ENCODE data around the gene P2RX7.
"Not testable (repeated sequence)": the region's sequence is repeated elsewhere in the genome, so short reads cannot be mapped to it uniquely, and the experiment has no call there.

The P2RX7 gene

DNA sequence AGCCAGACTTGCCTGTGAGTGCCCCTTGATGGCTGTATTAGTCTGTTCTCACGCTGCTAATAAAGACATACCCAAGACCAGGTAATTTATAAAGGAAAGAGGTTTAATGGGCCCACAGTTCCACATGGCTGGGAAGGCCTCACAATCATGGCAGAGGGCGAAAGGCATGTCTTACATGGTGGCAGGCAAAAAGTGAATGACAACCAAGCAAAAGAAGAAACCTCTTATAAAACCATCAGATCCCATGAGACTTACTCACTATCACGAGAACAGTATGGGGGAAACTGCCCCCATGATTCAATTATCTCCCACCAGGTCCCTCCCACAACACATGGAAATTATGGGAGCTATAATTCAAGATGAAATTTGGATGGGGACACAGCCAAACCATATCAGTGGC, 16.6 kb downstream of the P2RX7 start:
- H3K9me3 ChIP-seq (ENCODE audit: control insufficient read depth, low read length); H3K9ac ChIP-seq (ENCODE audit: low read length); H3K4me3 ChIP-seq (ENCODE audit: low read length); H3K27me3 ChIP-seq (ENCODE audit: control insufficient read depth, insufficient read depth, low read length); H3K36me3 ChIP-seq (ENCODE audit: control insufficient read depth, insufficient read depth, low read length); H3K4me1 ChIP-seq (ENCODE audit: control insufficient read depth, insufficient read depth, low read length): not testable (repeated sequence)

DNA sequence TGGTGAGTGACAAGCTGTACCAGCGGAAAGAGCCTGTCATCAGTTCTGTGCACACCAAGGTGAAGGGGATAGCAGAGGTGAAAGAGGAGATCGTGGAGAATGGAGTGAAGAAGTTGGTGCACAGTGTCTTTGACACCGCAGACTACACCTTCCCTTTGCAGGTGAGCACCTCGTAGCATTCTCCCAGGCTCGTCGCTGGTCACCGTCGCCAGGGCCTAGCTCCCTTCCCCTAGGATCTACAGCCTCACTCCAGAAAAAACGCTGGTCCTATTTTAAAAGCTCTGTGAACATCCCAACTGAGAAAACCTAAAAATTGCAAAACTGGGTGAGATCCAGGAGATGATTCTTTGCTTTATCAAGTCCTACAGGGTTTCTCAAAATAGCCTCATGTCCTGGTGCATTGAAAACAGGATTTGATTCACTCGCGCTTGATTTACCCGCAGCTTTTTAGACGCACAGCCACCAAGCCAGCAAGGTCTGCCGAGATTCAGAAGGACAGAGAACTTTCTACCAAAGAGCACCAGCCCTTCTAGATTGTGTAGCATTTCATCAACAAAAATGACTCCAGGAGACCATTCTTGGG, 22.2 kb downstream of the P2RX7 start:
- Histone ChIP-seq H3K36me3 (ENCODE audit: control insufficient read depth, insufficient read depth, low read length) (no peaks in the 10 kb centered on the region), H3K9ac (ENCODE audit: low read length) (no peak overlapping the region), H3K27me3 (ENCODE audit: control insufficient read depth, insufficient read depth, low read length) (no peaks in the 10 kb centered on the region), H3K9me3 (ENCODE audit: control insufficient read depth, low read length) (no peaks in the 10 kb centered on the region), H3K4me1 (ENCODE audit: control insufficient read depth, insufficient read depth, low read length) (no peaks in the 10 kb centered on the region), H3K4me3 (ENCODE audit: low read length) (no peak overlapping the region)

DNA sequence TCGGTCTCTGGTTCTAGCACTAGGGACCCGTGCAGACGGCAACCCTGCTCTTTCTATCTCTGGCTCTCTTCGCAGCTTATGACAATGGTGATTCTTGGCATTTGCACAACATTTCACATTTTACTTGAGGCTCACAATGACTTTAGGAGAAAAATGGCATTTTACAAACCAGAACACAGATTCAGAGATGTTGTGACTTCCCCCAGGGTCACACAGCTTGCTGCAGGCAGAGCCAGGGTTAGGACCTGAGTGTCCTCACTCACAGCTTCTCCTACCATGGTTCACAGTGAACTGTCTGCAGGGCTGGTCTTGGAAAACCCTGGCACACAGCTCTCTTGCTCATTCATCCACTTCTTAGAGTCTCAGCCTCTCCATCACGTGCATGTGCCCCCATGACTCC, 23.7 kb downstream of the P2RX7 start:
- Histone ChIP-seq H3K4me1 (ENCODE audit: control insufficient read depth, insufficient read depth, low read length) (no peaks in the 10 kb centered on the region), H3K36me3 (ENCODE audit: control insufficient read depth, insufficient read depth, low read length) (no peaks in the 10 kb centered on the region)

DNA sequence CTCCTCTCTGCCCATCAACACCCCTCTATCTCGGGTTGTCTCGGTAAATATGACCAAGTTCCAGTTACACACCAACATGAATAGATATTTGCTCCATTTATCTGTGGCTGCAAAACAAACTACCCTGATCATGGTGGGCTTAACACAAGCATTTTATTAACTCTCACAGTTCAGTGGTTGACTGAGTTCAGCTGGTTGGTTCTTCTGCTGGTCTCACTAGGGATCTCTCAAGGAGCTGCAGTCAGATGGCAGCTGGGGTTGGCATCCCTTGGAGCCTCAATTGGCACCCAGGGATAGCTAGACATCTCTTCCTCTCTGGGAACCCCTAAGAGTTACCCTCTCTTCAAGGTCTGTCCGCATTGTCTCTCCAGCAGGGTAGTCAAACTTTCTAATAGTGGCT, 25.4 kb downstream of the P2RX7 start:
- Histone ChIP-seq H3K27me3 (ENCODE audit: control insufficient read depth, insufficient read depth, low read length) (no peaks in the 10 kb centered on the region), H3K9me3 (ENCODE audit: control insufficient read depth, low read length) (no peaks in the 10 kb centered on the region), H3K36me3 (ENCODE audit: control insufficient read depth, insufficient read depth, low read length) (no peaks in the 10 kb centered on the region), H3K4me1 (ENCODE audit: control insufficient read depth, insufficient read depth, low read length) (no peaks in the 10 kb centered on the region), H3K4me3 (ENCODE audit: low read length) (no peak overlapping the region), H3K9ac (ENCODE audit: low read length) (no peak overlapping the region)

More for the DNA sequence above, 23.7 kb downstream of the P2RX7 start:
- Histone ChIP-seq H3K9me3 (ENCODE audit: control insufficient read depth, low read length) (no peaks in the 10 kb centered on the region), H3K9ac (ENCODE audit: low read length) (no peak overlapping the region), H3K4me3 (ENCODE audit: low read length) (no peak overlapping the region), H3K27me3 (ENCODE audit: control insufficient read depth, insufficient read depth, low read length) (no peaks in the 10 kb centered on the region)

DNA sequence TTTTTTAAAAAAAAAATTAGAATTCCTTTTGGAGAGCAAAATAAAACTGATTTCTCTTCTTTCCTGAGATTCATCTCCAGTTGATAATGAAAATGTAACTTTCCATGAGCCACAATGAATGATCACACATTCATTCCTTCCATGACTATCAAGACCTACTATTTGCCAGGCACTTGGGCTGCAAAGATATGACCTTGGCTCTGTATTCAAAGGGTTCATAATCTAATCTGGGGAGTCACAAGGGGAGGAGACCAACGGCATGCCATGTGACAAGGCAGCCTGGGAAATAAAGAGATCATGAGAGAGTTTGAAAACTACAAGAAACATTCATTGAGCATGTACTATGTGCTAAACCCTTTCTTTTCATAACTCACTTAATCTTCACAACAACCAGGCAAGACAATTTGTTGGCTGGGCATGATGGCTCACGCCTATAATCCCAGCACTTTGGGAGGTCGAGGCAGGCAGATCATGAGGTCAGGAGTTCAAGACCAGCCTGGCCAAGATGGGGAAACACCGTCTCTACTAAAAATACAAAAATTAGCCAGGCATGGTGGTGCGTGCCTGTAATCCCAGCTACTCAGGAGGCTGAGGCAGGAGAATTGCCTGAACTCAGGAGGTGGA, 26.2 kb downstream of the P2RX7 start:
- not testable (repeated sequence) for H3K9ac ChIP-seq (ENCODE audit: low read length); H3K4me1 ChIP-seq (ENCODE audit: control insufficient read depth, insufficient read depth, low read length); H3K36me3 ChIP-seq (ENCODE audit: control insufficient read depth, insufficient read depth, low read length); H3K9me3 ChIP-seq (ENCODE audit: control insufficient read depth, low read length); H3K27me3 ChIP-seq (ENCODE audit: control insufficient read depth, insufficient read depth, low read length); H3K4me3 ChIP-seq (ENCODE audit: low read length)

DNA sequence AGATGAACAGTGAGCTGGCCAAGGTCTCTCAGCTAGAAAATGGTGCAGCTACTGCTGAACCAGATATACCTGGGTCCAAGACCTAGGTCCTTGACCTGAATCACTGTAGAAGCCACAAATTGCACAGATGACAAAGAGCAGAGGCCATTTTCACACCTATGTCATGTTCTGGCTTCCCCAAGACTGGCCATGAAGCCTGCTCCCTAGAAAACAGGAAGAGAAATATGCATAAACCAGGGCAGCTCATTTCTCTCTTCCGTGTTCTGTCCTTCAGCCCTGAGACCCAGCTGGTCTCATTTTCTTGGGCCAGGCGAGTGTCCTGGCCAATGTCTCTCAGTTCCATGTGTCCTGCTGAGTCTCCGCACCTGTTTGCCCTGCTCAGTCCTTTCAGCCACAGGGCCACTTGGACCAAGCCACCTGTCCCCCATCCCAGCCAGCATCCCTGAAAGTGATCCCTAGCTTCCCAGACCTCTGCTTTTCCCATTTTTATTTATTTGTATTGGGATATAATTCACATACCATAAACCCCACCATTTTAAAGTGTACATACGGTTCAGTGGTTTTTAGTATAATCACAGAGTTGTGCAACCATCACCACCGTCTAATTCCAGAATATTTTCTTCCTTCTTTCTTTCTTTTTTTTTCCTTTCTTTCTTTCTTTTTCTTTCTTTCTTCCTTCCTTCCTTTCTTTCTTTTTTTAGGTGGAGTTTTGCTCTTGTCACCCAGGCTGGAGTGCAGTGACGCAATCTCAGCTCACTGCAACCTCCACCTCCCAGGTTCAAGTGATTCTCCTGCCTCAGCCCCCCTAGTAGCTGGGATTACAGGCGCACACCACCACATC, 27.0 kb downstream of the P2RX7 start:
- Histone ChIP-seq H3K9me3 (ENCODE audit: control insufficient read depth, low read length) (no peaks in the 10 kb centered on the region), H3K4me1 (ENCODE audit: control insufficient read depth, insufficient read depth, low read length) (no peaks in the 10 kb centered on the region)

DNA sequence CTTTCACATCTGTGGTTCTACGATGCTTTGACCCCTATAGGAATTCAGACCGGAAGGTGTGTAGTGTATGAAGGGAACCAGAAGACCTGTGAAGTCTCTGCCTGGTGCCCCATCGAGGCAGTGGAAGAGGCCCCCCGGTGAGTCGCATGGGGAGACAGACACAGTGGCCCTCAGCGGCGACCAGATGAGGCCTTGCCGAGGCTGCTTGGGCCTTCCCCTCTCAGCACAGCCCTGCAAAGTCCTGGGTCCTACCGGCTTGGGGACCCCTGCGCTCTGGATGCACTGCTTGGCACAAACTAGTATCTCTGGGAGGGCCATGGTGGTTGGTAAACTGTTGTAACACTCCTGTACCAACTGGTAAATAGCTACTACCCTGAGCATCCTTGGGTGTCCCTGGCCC, 29.7 kb downstream of the P2RX7 start:
- H3K27me3 ChIP-seq (ENCODE audit: control insufficient read depth, insufficient read depth, low read length) = no peaks in the 10 kb centered on the region
- H3K36me3 ChIP-seq (ENCODE audit: control insufficient read depth, insufficient read depth, low read length) = no peaks in the 10 kb centered on the region
- H3K9ac ChIP-seq (ENCODE audit: low read length) = no peak overlapping the region
- no peaks in the 10 kb centered on the region for H3K9me3 ChIP-seq (ENCODE audit: control insufficient read depth, low read length)
- H3K4me1 ChIP-seq (ENCODE audit: control insufficient read depth, insufficient read depth, low read length) = peaks cover 6% of the 10 kb centered on the region
- H3K4me3 ChIP-seq (ENCODE audit: low read length) = no peak overlapping the region

More for the DNA sequence above, 27.0 kb downstream of the P2RX7 start:
- no peak overlapping the region for H3K4me3 ChIP-seq (ENCODE audit: low read length)
- no peaks in the 10 kb centered on the region for H3K36me3 ChIP-seq (ENCODE audit: control insufficient read depth, insufficient read depth, low read length)
- H3K27me3 ChIP-seq (ENCODE audit: control insufficient read depth, insufficient read depth, low read length) = no peaks in the 10 kb centered on the region
- H3K9ac ChIP-seq (ENCODE audit: low read length) = no peak overlapping the region

DNA sequence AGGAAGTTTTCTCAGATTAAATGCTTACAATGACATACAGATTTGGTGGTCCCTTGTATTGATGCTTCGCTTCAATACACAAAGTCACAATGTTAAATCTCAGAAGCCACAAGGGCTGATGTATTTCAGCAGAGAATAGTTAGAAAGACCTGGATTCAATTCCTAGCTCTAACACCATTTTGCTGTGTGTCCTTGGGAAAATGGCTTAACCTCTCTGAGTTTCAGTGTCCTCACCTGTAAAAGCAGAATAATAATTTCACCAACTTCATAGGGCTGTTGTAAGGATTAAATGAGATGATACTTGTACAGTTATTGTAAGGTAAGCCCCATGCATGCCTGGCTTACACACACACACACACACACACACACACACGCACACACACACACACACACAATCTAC, 30.3 kb downstream of the P2RX7 start:
- H3K27me3 ChIP-seq (ENCODE audit: control insufficient read depth, insufficient read depth, low read length) = no peaks in the 10 kb centered on the region
- H3K9me3 ChIP-seq (ENCODE audit: control insufficient read depth, low read length) = no peaks in the 10 kb centered on the region
- peaks cover 6% of the 10 kb centered on the region for H3K4me1 ChIP-seq (ENCODE audit: control insufficient read depth, insufficient read depth, low read length)
- no peaks in the 10 kb centered on the region for H3K36me3 ChIP-seq (ENCODE audit: control insufficient read depth, insufficient read depth, low read length)
- no peak overlapping the region for H3K9ac ChIP-seq (ENCODE audit: low read length)
- no peak overlapping the region for H3K4me3 ChIP-seq (ENCODE audit: low read length)

DNA sequence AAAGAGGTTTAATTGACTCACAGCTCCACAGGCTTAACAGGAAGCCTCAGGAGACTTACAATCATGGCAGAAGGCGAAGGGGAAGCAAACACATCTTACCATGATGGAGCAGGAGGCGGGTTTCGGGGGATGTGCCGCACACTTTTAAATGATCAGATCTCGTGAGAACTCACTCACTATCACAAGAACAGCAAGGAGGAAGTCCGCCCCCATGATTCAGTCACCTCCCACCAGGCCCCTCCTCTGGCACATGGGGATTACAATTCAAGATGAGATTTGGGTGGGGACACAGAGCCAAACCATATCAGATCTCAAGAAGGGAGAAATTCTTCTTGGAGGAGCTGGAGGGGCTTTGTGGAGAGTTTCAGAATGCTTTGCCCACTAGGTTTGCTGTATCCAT, 32.2 kb downstream of the P2RX7 start:
- not testable (repeated sequence) for H3K9me3 ChIP-seq (ENCODE audit: control insufficient read depth, low read length); H3K4me3 ChIP-seq (ENCODE audit: low read length); H3K36me3 ChIP-seq (ENCODE audit: control insufficient read depth, insufficient read depth, low read length); H3K27me3 ChIP-seq (ENCODE audit: control insufficient read depth, insufficient read depth, low read length); H3K9ac ChIP-seq (ENCODE audit: low read length); H3K4me1 ChIP-seq (ENCODE audit: control insufficient read depth, insufficient read depth, low read length)

DNA sequence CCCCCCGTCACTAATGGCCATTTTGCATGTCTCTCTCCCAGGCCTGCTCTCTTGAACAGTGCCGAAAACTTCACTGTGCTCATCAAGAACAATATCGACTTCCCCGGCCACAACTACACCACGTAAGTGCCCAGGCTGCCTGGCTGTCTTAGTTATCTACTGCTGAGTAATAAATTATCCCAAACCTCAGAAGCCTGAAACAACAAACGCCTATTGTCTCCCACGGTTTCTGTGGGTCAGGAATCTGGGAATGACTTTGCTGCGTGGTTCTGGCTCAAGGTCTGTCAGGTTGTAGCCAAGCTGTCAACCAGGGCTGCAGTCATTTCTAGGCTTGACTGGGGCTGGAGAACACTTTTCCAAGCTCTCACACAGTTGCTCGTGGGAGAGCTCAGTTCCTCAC, 32.6 kb downstream of the P2RX7 start:
- H3K36me3 ChIP-seq (ENCODE audit: control insufficient read depth, insufficient read depth, low read length) = no peaks in the 10 kb centered on the region
- no peaks in the 10 kb centered on the region for H3K27me3 ChIP-seq (ENCODE audit: control insufficient read depth, insufficient read depth, low read length)
- H3K9me3 ChIP-seq (ENCODE audit: control insufficient read depth, low read length) = no peaks in the 10 kb centered on the region
- no peak overlapping the region for H3K4me3 ChIP-seq (ENCODE audit: low read length)
- H3K9ac ChIP-seq (ENCODE audit: low read length) = no peak overlapping the region
- H3K4me1 ChIP-seq (ENCODE audit: control insufficient read depth, insufficient read depth, low read length) = peaks cover 6% of the 10 kb centered on the region

DNA sequence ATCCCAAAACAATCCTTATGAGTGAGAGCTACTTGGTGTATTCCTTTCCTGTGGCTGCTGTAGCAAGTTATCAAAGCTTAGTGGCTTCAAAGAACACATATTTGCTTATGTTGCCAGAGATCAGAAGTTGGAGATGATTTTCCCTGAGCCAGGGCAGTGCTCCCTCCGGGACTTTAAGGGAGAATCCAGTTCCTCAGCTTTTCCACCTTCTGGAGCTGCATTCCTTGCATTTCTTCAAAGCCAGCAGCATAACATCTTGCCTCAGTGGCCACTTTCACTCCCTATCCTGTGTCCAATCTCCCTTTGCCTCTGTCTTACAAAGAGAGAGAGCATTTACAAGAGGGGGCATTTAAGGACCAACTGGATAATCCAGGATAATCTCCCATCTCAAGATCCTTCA, 33.7 kb downstream of the P2RX7 start:
- Histone ChIP-seq H3K4me3 (ENCODE audit: low read length) (no peak overlapping the region), H3K36me3 (ENCODE audit: control insufficient read depth, insufficient read depth, low read length) (no peaks in the 10 kb centered on the region), H3K4me1 (ENCODE audit: control insufficient read depth, insufficient read depth, low read length) (peaks cover 6% of the 10 kb centered on the region), H3K9ac (ENCODE audit: low read length) (no peak overlapping the region), H3K27me3 (ENCODE audit: control insufficient read depth, insufficient read depth, low read length) (no peaks in the 10 kb centered on the region), H3K9me3 (ENCODE audit: control insufficient read depth, low read length) (no peaks in the 10 kb centered on the region)

DNA sequence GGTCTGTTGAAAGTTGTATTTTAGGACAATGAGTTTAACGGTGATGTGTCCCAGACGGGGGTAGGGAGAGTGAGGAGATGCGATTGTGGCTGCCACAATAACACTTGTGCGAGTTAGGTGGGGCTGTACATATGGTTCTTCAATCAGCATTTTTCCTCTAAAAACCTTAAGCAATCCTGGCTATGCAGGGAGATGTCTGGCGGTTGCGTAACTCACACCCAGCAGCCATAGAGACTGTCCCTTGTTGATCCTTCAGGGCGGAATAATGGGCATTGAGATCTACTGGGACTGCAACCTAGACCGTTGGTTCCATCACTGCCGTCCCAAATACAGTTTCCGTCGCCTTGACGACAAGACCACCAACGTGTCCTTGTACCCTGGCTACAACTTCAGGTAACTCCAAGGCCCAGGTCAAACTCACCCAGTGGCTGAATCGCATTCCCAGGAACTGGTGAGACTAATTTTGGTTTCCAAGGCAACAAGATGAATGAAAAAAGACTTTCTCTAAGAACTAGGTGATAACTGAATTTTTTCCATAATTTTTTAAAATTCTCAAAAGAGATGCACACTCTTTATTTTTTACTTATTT, 34.6 kb downstream of the P2RX7 start:
- H3K4me3 ChIP-seq (ENCODE audit: low read length) = no peak overlapping the region

More for the DNA sequence above, 34.6 kb downstream of the P2RX7 start:
- Histone ChIP-seq H3K36me3 (ENCODE audit: control insufficient read depth, insufficient read depth, low read length) (no peaks in the 10 kb centered on the region), H3K9ac (ENCODE audit: low read length) (no peak overlapping the region), H3K4me1 (ENCODE audit: control insufficient read depth, insufficient read depth, low read length) (peaks cover 6% of the 10 kb centered on the region), H3K27me3 (ENCODE audit: control insufficient read depth, insufficient read depth, low read length) (no peaks in the 10 kb centered on the region), H3K9me3 (ENCODE audit: control insufficient read depth, low read length) (no peaks in the 10 kb centered on the region)
